VCaP (cell line): ENCODE measurements around the gene PRKG2.

Source experiments
- H3K27ac ChIP-seq: fragments of 450-650 bp; 2 replicates; pipeline ENCODE4 v1.5.1; 2017
- TF ChIP-seq, protein P1 (sequence below): fragments of 450-650 bp; conservative IDR thresholded peaks from 2 replicates; pipeline ENCODE4 v1.5.1; 2017; ENCODE audit warnings: mild to moderate bottlenecking, moderate library complexity

The PRKG2 gene

DNA sequence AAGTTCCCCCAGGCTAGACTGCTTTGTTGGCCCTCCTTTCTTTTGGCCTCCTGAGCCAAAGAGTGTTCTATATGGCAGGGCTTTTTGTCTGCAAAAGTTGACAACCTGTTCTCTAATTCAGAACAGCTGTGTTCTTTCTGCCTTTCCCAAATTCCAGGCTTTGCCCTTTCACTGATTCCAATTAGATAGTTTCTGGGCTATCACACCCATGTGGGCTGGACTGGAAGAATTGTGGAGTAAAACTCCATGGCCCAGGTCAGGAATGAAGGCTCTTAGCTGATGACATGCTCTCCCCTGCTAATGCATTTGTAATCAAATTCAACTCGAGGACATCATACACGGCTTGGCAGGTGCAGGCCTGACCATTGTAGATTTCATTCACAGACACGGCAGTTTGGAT is 165.1 kb downstream of the PRKG2 start:
- TF ChIP-seq, protein P1, sequence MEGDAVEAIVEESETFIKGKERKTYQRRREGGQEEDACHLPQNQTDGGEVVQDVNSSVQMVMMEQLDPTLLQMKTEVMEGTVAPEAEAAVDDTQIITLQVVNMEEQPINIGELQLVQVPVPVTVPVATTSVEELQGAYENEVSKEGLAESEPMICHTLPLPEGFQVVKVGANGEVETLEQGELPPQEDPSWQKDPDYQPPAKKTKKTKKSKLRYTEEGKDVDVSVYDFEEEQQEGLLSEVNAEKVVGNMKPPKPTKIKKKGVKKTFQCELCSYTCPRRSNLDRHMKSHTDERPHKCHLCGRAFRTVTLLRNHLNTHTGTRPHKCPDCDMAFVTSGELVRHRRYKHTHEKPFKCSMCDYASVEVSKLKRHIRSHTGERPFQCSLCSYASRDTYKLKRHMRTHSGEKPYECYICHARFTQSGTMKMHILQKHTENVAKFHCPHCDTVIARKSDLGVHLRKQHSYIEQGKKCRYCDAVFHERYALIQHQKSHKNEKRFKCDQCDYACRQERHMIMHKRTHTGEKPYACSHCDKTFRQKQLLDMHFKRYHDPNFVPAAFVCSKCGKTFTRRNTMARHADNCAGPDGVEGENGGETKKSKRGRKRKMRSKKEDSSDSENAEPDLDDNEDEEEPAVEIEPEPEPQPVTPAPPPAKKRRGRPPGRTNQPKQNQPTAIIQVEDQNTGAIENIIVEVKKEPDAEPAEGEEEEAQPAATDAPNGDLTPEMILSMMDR = no peak
- H3K27ac ChIP-seq = no peak overlapping the region

DNA sequence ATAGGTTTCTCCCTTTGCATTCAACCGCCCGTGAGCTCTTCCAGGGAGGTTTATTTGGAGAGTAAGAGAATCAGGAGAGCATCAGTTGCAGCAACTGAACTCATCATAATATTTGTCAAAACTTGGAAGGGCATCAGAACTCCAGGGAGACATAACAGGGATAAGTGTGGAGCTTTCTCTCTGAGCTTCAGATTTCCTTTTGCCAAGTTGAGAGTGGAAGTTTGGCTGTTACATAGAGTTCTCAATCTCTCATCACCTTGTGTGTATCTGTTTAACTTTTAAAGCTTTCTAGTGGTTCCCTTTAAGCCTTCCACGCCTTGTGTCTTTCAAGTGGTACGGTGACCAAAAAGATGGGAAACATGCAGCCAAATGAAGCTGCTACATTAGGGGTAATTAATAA is 165.7 kb downstream of the PRKG2 start:
- TF ChIP-seq, protein P1 = no peak
- no peak overlapping the region for H3K27ac ChIP-seq

DNA sequence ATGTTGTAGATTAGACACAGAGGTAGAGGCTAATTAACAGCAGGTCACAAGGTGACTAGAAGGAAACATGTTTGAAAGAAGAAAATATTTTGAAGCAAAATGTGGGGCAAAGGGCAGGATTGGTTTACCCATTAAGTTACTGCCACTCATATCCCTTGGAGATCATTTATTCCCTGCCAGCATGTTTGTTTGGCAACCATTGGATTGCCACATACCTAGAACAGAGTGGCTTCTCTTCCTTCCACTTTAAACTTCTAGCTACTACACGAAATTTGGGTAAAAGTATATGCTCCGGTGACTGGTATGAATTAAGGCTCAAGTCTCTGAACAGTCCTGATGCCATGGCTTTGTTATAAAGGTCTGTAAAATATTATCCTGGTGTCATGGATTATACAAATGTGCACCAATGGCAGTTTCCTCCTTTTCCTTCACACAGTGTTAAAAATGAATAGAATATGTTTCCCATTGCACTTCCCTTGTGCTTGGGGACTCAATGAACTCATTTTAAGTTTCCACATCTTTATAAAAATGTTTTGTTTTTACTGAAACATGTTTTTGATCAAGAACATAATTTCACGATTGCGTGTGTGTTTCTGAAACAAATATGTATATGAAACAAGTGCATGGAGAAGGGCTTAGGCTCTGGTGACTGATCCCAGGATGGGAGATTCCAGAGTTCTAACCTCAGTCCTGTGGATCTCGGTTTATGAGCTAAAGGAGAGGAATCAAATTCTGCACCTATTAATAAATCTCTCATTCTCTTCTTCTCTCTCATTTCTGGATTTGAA is 172.2 kb downstream of the PRKG2 start:
- TF ChIP-seq, protein P1 = no peak
- H3K27ac ChIP-seq = no peak overlapping the region

DNA sequence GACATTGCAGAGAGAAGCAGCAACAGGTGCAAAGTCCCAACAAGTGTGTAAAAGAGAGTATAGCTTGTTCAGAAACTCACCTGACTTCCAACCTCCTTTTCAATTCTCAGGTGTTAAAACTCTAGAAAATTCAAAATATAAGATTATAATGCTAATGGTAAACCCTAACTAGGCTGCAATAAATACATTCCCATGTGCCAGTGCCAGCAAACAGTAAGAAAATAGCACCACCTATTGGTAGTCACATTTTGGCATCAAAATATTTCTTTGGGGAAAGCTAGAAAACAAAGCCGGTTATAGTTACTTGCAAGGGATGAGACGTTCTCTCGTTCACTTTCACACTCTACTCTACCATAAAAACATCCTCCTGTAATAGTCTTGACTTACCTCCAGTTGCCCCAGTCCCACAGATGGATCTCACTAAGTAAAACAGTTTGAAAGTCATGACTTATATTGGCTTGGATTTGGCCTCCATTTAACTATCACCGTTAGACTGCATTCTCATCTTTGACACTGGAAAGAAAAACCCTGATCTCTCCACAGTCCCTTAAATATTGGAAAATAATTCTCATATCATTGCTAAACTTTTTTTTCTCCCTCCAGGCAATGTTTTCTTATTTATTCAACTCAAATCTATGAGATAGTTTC is 174.9 kb downstream of the PRKG2 start:
- no peak overlapping the region for H3K27ac ChIP-seq
- TF ChIP-seq, protein P1 = peak; percentile 90

DNA sequence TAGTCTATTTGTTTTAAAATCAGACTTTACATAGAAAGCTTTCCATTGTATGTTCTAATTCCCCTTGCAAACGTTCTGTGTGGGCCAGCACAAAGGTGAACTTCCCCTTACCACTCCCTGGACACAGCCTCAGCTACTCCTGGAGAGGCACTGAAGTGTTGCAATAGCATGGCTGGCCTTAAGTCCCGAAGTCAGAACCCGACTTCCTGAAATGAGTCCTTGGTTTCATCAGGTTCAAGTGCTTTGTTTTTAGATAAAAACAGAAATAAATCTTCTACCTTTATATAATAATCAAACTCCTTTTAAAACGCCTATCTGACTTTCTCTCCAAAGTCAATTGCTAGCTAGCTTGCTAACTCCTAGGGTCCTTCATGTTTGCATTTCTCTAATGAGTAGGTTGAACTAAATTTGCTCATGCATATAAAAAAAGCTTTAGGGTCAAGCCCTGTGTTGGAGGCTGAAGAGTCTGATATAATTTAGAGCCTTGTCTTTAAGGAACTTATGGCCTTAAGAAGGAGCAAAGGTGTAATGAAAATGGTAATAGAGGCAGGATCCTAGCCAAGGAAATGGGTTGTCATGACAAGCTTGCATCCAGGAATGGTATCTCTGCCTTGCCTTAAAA is 175.6 kb downstream of the PRKG2 start:
- H3K27ac ChIP-seq = no peak overlapping the region

DNA sequence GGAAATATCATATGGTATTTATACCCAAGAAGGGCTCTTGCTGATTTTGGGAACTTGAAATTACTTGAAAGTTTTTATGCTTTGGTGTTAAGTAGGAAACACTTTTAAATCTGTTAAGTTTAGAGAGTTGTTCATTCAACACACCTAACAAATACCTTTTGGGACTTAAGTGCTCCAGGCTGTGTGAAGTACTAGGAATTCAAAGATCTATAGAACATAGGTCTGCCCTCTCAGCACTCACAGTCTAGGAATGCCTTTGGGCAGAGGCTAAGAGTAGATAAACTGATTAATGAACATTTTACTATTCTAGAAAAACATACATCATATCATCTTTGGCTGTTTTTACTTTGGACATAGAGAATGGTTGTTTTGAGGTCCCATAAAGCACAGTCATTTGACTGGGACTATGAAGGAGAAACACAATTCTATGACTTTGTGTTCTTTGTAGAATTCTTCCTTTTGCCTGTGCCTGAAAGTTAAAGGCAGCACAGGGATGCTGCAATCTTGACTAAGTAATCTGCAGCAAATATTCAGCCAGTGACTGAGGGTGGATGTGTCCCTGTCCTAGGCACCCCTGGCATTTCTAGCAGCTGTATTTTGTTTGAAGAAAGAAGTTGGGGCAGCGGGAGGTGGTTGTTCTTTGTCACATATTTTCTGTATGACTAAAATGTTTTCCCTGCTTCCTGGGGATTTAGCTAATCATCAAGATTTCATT is 176.2 kb downstream of the PRKG2 start:
- TF ChIP-seq, protein P1 = no peak
- H3K27ac ChIP-seq = no peak overlapping the region

More for the DNA sequence above, 175.6 kb downstream of the PRKG2 start:
- TF ChIP-seq, protein P1 = no peak
